Activated CD4-positive, CD25-positive, alpha-beta regulatory T cell treated with anti-CD3 and anti-CD28 coated beads, Interleukin-2, amount 50 U/mL, for 24 hours (primary cell): ENCODE data around the gene TMEM89.

ENCODE experiments used
- ATAC-seq, 2 donors: fragments of 150-1000 bp; cut with Tn5 transposase; one replicate each; pipeline ENCODE4 v1.10.0; 2021; ENCODE audit warnings: mild to moderate bottlenecking in 1 of 2, moderate library complexity in 1 of 2

TMEM89 gene, protein sequence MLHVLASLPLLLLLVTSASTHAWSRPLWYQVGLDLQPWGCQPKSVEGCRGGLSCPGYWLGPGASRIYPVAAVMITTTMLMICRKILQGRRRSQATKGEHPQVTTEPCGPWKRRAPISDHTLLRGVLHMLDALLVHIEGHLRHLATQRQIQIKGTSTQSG

DNA sequence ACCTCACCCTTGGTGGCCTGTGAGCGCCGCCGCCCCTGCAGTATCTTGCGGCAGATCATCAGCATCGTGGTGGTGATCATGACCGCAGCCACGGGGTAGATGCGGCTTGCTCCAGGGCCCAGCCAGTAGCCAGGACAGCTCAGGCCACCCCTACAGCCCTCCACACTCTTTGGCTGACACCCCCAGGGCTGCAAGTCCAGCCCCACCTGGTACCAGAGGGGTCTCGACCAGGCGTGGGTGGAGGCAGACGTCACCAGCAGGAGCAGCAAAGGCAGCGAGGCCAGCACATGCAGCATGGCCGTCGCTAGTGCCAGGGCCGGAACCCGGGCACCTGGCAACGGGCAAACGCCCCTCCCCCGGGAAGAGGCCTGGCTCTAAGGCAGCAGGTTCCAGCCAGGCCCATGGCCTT lies at the start of gene TMEM89:
Gene TMEM89, minus strand, starts transcription at position 309 of the 409 bp plus-strand sequence. Its CDS starts 13 bp downstream, at position 296.
- no peak for ATAC-seq

DNA sequence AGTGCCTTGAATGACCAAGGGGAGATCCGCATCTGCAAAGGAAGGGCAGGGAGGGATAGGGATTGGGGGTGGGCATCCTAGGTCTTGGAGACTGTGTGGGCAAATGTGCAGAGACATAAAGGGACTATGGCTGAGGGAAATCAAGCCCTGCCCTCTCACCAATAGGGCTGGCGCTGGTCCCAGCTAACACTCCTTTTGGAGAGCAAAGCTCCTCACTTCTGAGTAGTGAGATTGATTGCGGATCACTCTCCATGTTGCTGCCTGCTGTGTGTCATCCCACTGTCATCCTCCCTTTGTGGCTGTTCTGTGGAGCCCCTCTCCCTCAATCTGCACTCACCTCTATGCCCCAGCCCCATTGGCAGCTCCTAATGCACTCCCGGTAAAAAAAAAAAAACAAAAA lies 43.4 kb upstream of the TMEM89 start:
- no peak for ATAC-seq

DNA sequence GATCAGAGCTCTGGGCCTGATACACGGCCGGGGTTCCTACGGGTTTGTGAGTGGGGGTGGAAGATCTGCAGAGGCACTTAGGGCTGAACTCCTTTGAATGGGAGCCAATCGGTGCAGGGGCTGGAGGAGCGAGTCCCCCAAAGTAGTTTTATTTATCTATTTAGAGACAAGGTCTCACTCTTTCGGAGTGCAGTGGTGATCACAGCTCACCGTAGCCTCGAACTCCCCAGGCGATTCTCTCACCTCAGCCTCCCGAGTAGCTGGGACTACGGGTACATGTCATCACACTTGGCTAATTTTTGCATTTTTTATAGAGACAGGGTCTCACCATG lies 42.7 kb upstream of the TMEM89 start:
- ATAC-seq, result no peak

DNA sequence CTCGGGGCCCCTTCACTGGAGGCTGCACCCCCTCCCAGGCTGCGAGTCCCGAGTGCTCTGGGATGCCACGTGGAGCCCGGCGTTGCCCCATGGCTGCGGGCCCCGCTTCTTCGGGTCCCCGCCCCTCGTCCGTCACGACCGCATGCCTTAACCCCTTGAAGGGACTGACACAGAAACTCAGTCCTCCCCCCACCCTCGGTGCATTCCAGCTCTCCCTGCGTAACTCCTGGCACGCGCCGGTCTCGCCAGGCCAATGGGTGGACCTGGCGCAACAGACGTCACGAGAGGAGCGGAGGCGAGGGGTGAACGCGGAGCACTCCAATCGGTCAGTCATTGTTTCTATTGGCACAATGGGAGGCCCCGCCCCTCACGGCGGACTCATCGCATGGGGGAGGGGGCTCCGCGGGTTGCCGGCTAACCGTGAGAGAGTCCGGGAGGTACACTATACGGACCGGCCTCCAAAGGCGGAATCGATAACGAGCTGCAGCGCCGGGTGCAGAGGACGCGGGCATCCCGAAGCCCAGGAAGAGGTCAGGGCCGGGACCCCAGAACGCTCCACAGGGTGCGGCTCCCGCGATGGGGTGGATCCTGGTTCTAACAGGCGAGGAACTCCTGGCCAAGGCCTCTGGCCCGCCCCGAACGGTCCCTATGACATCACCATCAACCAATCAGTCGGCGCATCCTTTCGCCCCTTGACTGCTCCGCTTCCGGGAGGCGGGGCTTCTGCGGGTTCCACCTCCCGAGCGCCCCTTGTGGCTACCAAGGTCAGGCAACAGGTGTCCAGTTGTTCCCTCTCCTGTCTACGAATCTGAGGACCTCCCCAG lies 42.1 kb upstream of the TMEM89 start:
- ATAC-seq, result peak; percentile 91 to 92

DNA sequence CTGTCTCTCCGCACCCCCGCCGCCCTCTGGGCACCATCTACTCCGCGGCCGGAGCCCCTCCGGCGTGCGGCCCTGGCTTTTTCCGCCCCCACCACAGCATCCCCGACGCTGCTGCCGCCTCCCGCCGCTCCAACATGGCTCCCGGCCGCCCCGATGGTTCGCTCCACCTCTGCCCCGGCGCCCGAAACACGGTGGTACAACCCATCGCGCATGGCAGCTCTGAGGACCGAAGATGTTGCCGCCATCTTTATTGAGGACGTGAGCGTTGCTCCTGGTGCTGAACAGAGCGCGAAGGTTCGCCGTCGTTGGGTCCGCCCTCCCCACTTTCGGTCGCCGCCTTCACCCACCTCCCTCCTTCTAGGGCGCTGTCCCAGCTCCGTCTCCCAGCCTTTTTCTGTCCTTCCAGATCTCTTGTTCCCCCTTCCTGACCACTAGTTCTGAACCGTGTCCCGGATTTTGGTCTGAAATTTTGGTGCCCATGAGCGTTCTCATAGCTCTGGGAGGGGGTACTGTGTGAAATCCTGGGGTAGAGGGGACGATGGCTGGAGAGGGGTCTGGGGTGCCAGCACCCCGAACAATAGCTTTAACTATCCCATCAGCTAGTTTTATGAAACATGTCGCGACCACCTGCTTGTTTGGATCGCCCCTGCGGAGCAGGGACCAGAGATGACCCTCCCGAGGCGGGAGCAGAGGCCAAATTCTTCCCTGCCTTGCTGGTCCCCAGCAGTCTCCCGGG lies 41.4 kb upstream of the TMEM89 start, which contains the start of gene CELSR3:
Gene CELSR3, minus strand, starts transcription at position 134 of the 736 bp plus-strand sequence. CDS start 252 bp downstream, outside the sequence.
- ATAC-seq, result peak; percentile 29 to 41

DNA sequence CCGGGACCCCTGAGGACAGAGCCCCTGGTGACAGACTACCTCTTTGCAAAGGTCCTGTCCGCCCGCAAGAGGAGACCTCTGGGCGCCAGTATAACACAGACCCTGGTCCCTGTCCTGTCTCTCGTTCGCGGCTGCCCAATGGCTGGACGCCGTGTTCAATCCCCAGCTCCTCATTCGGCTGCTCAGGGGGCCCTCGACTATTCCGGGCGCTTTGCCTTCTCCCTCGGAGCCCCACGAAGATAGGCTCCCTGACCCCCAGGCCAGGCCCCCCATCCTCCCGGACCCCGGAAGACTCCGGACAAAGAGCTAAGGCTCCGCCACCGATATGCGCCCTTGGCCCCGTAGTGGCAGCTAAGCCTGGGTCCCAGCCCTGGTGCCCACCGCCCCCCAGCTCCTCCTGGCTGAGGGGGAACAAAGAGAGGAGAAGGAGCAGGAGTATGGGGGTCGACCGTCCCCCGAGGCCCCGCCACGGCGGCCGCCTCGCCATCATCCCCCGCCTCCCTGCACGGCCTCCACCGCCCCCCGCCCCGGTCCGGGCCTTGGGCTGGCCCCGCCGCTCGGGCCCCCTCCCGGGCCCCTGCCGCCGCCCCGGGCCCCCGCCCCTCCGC lies 40.7 kb upstream of the TMEM89 start:
- ATAC-seq, result no peak

DNA sequence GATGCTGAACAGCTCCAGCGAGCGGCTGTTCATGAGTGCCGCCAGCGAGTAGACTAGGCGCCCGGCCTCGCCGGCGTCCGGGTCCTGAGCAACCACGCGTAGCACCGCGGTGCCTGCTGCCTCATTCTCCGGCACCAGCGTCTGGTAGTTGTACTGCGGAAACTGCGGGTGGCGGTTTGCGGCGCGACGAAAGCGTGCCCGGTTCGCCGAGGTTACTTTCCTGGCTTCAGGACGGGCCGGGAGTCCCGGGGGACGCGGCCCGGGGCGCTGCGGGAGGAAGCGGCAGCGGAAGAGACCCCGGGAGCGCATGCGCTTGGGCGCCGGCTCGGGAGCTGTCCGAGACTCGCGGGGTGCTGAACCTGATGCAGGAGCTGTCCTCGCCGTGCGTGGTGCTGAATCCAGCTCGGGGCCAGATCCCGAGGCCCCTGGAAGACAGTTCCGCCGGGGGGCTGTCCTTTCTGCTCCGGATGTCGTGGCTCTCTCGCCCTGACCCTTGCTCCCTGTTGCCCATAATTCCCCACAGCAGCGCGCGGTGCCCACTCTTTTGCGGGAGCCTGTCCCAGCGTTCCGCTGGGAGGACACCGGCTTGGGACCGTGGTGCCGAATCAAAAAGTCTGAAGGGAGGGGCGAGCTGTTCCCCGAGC lies 40.1 kb upstream of the TMEM89 start:
- no peak for ATAC-seq

DNA sequence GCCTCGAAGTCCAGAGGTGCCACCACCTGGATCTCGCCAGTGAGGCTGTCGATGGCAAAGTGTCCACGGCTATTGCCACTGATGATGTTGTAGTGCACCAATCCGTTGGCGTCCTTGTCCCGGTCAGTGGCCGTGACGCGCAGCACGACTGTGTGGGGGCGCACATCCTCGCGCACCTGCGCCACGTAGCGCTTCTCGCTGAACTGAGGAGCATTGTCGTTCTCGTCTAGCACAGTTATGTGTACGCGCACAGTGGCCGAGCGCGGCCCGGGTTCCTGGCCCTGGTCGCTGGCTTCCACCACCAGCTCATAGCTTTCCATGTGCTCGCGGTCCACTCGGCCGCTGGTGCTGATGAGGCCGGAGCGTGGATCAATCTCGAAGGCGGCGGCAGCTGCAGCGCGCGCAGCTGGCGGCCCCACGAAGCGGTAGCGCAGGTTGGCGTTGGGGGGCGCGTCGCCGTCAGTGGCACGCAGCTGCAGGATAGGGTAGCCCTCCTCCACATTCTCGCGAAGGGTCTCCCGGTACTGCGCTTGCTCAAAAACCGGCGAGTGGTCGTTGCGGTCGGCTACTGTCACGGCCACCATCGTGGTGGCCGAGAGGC lies 39.3 kb upstream of the TMEM89 start:
- no peak for ATAC-seq

DNA sequence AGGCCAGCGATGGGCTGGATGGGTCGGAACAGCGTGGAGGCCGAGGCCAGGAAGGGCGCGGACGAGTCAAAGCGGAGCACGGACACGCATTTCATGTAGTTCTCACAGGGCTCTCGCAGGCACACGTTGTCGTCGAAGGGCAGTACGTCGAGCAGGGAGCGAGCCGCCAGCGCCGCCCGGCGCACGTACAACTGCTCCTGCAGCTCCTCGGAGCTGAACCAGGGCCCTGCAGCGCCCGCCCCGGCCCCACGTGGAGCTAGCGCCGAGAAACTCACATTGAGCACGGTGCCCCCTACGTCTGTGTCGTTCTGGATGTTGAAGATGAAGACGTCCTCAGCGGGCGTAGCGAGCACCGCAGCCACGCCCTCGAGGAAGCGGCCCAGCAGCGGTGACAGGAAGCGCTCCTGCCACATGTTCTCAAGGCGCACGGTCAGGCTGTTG lies 35.3 kb upstream of the TMEM89 start:
- no peak for ATAC-seq

DNA sequence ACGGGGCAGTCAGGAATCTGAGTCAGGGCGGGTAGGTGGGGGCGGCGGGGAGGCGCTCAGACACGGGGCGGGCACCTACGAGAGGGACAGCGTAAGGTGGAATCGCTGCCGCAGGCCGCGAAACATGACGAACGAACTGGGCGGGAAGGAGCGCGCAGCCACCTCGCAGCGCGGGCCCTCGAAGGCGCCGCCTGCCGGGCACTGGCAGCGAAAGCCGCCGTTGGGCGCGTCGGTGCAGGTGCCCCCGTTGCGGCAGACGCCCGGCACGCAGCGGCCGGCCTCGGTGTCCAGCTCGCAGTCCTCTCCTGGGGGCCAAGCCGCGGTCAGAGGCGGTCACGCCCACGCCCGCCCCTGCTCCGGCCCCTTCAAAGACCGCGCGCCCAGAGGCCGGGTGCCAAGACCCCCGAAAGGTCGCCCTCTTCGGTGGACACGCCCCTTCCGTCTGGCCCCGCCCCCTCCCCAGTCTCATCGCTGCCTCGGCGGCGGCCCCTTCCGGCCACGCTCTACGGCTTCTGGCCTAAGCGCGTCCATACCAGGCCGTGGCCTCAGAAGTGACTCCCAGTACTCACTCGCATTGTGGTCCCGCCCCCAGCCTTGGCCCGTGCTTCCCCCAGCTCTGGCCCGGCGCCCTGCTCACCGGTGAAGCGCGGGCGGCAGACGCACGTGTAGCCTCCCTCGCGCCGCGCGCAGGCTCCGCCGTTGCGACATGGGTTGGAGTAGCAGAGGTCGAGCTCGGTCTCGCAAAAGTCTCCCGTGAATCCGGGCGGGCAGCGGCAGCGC lies 34.7 kb upstream of the TMEM89 start:
- ATAC-seq, result peak; percentile 83 to 84

DNA sequence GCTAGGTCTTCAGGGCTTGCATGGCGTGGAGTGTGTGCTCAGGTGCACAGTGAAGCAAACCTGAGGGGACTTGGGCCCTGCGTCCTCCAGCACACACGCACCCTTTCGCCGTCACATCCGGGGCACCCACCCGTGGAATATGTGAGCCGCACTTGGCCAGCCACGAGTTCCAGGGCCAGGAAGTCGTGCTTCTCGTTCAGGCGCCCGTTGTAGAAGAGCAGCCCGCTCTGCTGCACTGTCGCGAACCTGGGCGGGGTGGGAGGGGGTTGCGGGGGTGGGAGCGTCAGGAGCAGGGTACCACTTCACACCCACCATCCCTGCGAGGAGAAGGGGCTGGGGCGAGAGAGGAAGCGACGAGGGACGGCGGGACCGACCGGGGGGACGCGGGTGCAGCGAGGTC lies 34.0 kb upstream of the TMEM89 start:
- ATAC-seq, result peak; percentile 33 to 34

DNA sequence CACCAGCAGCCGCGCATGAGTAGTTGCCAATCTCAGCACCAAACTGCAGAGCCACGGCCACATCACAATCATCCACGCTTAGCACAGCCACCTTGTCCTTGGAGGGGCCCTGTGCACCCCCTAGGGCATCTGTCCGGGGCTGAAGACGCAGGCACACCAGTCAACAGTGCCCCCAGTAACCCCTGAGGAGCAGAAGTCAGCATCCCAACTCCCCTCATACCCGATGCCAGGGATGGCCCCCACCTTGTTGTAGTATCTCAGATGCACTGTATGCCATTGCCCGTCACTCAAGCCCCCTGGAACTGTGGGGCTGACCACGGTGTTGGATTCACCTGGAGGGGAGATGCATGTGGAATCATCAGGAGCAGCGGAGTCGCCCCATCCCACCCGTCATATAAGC lies 33.5 kb upstream of the TMEM89 start:
- no peak for ATAC-seq

DNA sequence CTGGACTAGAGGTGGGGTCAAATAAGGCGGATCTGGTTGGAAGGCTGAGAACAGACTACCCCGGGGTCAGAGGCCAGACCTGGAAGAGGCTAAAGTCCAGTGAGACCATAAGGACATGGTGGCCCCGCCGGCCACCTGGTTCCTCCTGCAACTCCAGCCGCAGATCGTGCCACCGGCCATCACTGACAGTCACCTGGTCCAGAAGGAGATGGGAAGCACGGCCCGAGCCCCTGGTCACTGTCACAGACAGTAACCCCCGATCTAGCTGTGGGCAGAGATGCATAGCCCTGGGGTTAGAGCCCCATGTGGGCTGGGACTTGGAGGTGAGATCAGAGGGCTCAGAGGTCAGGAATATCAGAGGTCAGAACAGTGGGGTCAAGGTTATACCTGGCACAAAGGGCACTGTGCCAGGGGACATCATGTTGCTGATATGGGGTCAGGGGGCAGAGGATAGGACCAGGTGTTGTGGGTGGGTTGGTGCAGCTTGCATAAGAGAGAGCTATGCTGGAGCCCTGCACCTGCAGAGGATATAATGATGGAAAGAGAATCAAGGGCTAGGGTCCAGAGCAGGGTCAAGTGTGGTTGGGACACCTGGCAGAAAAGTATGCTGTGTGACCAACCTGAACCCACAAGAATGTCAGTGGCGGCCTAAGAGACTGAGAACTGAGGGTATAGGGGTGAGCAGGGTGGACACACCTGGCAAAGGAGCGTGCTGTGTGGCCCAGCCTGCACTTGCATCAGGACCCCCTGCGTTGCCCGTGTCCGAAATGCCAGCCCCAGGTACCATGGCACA lies 31.6 kb upstream of the TMEM89 start:
- ATAC-seq, result no peak

DNA sequence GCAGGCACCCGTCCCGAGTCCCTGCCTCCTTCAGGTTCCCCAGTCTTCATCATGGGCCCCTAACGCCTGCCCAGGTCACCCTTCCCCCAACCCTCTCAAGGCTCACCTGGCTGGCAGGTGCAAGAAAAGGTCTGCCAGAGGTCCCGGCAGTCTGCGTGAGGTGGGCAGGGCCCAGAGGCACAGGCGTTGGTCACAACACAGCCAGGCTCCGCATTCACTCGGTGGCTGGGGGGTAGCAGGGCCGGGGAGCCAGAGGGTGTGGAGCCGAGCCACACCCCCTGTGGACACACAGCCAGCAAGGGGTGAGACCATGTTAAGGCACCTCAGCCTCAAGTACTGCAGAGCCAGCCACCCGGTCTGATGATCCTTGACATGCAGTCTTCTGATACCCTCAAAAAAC lies 30.2 kb upstream of the TMEM89 start:
- ATAC-seq, result no peak

DNA sequence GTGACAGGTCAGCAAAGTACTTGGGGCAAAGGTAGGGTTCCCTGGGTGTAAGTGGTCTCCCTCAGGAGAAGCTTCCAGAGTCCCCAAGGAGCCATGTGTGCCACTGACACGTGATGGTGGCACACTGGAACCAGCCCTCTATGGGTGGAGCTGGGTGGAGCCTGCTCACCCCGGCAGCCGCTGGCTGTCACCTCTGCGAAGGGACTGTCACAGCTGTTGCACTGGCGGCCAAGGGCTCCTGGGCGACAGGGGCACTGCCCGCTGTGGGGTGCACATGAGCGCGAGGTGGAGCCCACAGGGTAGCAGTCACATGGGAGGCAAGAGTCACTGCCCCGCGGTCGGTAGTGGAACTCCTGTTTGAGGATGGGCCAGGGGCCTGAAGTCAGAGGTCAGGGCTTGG lies 29.2 kb upstream of the TMEM89 start:
- ATAC-seq, result no peak

DNA sequence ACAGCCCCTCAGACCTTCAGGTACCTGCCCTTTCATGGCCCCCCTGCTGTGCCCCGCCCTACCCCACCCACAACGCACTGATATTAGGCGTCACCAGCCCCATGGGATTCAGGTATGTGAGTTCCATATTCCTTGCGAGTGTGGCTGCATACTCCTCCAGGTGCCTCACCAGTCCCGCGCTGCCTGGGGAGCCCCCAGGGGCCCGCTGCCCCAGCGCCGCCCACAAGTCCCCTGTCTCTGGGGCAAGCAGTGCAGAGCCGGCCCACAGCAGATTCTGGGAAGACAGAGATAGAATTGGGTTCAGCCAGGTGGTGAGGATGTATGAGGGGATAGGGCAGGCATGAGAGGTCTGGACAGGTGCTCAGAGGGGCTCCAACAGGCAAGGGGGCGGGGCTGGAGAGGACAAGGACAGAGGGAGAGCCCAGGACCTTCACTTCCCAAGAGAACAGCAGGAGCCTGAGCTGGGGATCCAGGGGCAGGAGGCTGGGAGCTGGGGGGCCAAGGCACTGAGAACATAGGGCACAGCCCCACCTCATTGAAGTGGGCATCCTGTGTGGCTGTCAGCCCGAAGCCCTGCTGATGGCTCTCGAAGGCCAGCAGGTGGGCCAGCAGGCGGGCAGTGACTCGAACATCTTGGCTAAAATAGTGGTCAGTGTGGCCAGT lies 26.8 kb upstream of the TMEM89 start:
- ATAC-seq, result no peak

DNA sequence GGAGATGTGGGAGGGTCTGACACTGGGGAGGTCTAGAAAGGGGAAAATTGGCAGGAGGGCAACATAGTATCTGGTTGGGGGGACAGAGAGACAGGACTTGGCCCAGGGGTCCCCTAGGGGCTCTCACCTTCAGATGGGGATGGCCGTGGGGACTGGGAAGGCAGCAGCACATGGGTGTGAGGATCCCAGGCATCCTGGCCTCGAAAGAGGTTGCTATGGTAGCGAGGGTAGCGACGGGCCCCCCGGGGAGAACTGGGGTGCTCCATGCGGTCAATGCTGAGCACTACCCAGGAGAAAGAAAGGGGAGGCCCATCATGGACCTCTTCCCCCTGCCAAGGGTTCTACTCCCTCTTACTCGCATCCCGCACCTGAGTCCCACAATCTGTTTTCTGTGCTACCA lies 26.1 kb upstream of the TMEM89 start:
- ATAC-seq, result no peak

DNA sequence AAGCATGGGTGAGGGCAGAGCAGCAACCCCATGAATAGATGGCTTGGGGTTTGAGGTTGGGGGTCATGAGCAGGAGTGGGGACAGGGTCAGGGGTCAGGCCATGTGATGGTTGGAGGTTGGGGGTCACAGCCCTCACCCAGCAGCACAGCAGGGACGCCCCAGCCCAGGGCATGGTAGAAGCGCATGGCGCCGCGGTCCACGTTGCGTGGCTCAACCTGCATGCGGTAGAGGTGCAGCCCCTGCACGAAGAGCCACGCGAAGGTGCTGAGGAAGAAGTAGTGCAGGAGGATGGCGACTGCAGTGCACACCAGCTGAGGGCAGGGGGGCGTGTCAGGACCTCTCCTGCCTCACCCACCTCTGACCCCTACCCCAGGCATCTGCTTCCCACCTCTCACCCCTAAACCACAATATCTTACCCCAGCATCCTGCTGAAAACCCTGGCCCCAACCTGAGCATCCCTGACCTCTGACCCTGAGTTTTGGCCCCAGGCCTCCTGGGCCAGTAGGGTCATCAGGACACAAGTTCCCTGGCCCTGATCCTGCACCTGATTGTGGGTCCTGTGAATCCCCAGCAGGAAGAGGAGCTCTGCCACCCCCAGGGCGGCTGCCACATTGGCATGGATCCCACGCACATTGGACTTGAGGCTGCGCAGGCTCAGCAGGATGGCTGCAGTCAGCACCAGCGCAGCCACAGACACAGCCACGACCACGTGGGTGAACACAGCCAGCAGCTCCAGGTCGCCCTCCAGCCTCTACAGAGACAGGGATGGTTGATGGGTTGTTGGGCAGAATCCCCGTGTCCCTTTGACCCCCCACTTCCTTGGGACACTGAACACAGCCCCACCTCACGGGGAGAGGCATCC lies 23.6 kb upstream of the TMEM89 start:
- ATAC-seq, result no peak

DNA sequence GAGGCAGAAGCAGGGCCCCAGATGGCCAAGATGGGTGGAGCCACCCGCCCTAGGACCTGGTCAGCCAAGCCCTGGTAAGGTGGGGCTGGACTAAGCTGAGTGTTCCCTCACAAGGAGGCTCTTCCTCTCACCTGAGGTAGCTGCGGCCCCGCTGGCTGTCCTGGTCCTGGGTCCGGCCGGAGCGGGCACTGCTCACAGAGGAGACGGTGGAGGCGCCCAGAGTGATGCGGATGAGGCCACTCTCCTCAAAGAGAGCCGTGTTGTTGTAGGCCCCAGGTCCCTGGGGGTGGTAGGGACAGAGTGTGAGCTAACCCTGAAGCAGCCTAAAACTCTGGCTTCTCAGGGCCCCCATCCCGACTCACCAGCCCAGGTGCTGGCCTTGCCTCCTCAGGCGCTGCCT lies 21.0 kb upstream of the TMEM89 start:
- no peak for ATAC-seq
